ENCODE results near the gene SH2D5.

GRCh38 chr1:20685741-20686140 is 46.8 kb downstream of the SH2D5 start:
- no peak for TF ChIP-seq EP300 (IDR thresholded peaks at IDR 0.05; ENCODE audit: borderline replicate concordance)
- TF ChIP-seq CREB1 (IDR thresholded peaks at IDR 0.05; ENCODE audit: low read depth), result no peak
- TF ChIP-seq MAX (IDR thresholded peaks at IDR 0.05), result no peak
- TF ChIP-seq TCF12 (IDR thresholded peaks at IDR 0.05; ENCODE audit: low read depth), result no peak
- no peak for TF ChIP-seq RAD21 (IDR thresholded peaks at IDR 0.05; ENCODE audit: low read depth)
- no peak for TF ChIP-seq YY1 (IDR thresholded peaks at IDR 0.05; ENCODE audit: low read depth)
- no peak for TF ChIP-seq REST (IDR thresholded peaks at IDR 0.05; ENCODE audit: low read depth)
- no peak for TF ChIP-seq TAF1 (IDR thresholded peaks at IDR 0.05; ENCODE audit: low read depth)
- no peak for TF ChIP-seq EGR1 (IDR thresholded peaks at IDR 0.05)
- no peak for TF ChIP-seq USF1 (IDR thresholded peaks at IDR 0.05)

Measured in Ishikawa (cell line).